Lower lobe of right lung (tissue), 2 donors: ENCODE data around the gene MARVELD3. TPM values are rescaled to one million over a fixed set of nuclear protein-coding genes. Genes with fewer than 3 reads are reported as not detected.

Source experiments
- ATAC-seq, 2 donors: fragments of 200-7000 bp; cut with Tn5 transposase; one replicate each; pipeline ENCODE4 v1.9.1; 2020 to 2022; ENCODE audit warnings: mild to moderate bottlenecking in 2 of 2, moderate library complexity in 2 of 2
- DNase-seq: peaks from one replicate; pipeline ENCODE4 v3.0.0-alpha.2; 2020
- H3K27ac ChIP-seq: fragments of 200-600 bp; one replicate; pipeline ENCODE4 v1.8.0; 2022
- H3K27me3 ChIP-seq: fragments of 200-600 bp; one replicate; pipeline ENCODE4 v1.8.0; 2022; ENCODE audit warnings: low read depth
- H3K36me3 ChIP-seq: fragments of 200-600 bp; one replicate; pipeline ENCODE4 v1.8.0; 2022; ENCODE audit warnings: mild to moderate bottlenecking
- H3K4me1 ChIP-seq: fragments of 200-600 bp; one replicate; pipeline ENCODE4 v1.8.0; 2022
- H3K4me3 ChIP-seq: fragments of 200-600 bp; one replicate; pipeline ENCODE4 v1.8.0; 2022; ENCODE audit warnings: mild to moderate bottlenecking
- H3K9me3 ChIP-seq: fragments of 200-600 bp; one replicate; pipeline ENCODE4 v1.8.0; 2022
- CTCF ChIP-seq: fragments of 200-600 bp; IDR thresholded peaks from one replicate; pipeline ENCODE4 v1.8.0; 2022; ENCODE audit warnings: antibody characterized with exemption, mild to moderate bottlenecking
- intact Hi-C: fragments of 100-400 bp; cut with DNase I; formaldehyde crosslinking; loops from one replicate; pipeline ENCODE4 v1.11.0; 2022
- total RNA-seq: library from RNA; stranded (reverse); fragmentation: NEBNext Ultra II Directional; extraction: Animal tissue kit (Norgen Biotek cat#: 25700); gene quantifications from one replicate; pipeline ENCODE4 v1.2.1, GENCODE V29; 2021
- donor health status: DM: no; HTN: yes; CAD: no; lungs with severe emphysema.

MARVELD3 gene
- total RNA-seq, 1 donor from 2014 or later: 6.7 TPM

GRCh38 chr16:71670537-71670936 is 44.6 kb downstream of the MARVELD3 start:
- TF ChIP-seq CTCF: no peak
- no peak overlapping the region for H3K4me3 ChIP-seq
- intact Hi-C loops: no loop called here

GRCh38 chr16:71671165-71671564 is 45.2 kb downstream of the MARVELD3 start:
- Histone ChIP-seq H3K9me3 (no peaks in the 10 kb centered on the region), H3K4me3 (no peak overlapping the region), H3K27ac (no peak overlapping the region), H3K27me3 (no peaks in the 10 kb centered on the region), H3K36me3 (peaks cover 74% of the 10 kb centered on the region), H3K4me1 (no peaks in the 10 kb centered on the region)
- intact Hi-C loops: no loop called here
- DNase-seq (no peak), ATAC-seq (no peak)
- no peak for TF ChIP-seq CTCF

More at GRCh38 chr16:71670537-71670936, 44.6 kb downstream of the MARVELD3 start:
- no peaks in the 10 kb centered on the region for H3K4me1 ChIP-seq
- H3K27me3 ChIP-seq: no peaks in the 10 kb centered on the region
- H3K9me3 ChIP-seq: no peaks in the 10 kb centered on the region
- DNase-seq (no peak), ATAC-seq (no peak)
- peaks cover 75% of the 10 kb centered on the region for H3K36me3 ChIP-seq
- no peak overlapping the region for H3K27ac ChIP-seq

- ATAC-seq (no peak), DNase-seq (no peak)
- Histone ChIP-seq H3K9me3 (no peaks in the 10 kb centered on the region), H3K4me1 (no peaks in the 10 kb centered on the region), H3K4me3 (no peak overlapping the region), H3K27ac (no peak overlapping the region), H3K36me3 (peaks cover 71% of the 10 kb centered on the region), H3K27me3 (no peaks in the 10 kb centered on the region)
- intact Hi-C loops: no loop called here
- TF ChIP-seq CTCF: no peak
Measured at GRCh38 chr16:71672125-71672524, 46.1 kb downstream of the MARVELD3 start.

GRCh38 chr16:71672803-71673581 is 47.0 kb downstream of the MARVELD3 start:
- no peaks in the 10 kb centered on the region for H3K27me3 ChIP-seq
- H3K4me3 ChIP-seq: no peak overlapping the region
- TF ChIP-seq CTCF: no peak
- no peak for ATAC-seq
- H3K36me3 ChIP-seq: peaks cover 72% of the 10 kb centered on the region
- no peaks in the 10 kb centered on the region for H3K9me3 ChIP-seq
- H3K4me1 ChIP-seq: no peaks in the 10 kb centered on the region
- intact Hi-C loops: no loop called here
- no peak overlapping the region for H3K27ac ChIP-seq
- no peak for DNase-seq

GRCh38 chr16:71673582-71673973 is 47.6 kb downstream of the MARVELD3 start:
- intact Hi-C loops: no loop called here
- no peak overlapping the region for H3K27ac ChIP-seq
- H3K4me1 ChIP-seq: no peaks in the 10 kb centered on the region
- H3K36me3 ChIP-seq: peaks cover 74% of the 10 kb centered on the region
- ATAC-seq (peak in 1 of 2 donors; percentile 47), DNase-seq (no peak)
- no peaks in the 10 kb centered on the region for H3K27me3 ChIP-seq
- H3K9me3 ChIP-seq: no peaks in the 10 kb centered on the region
- no peak for TF ChIP-seq CTCF
- H3K4me3 ChIP-seq: no peak overlapping the region
